Left kidney (tissue), 2 donors: ENCODE data around the gene CELA1. TPM values are rescaled to one million over a fixed set of nuclear protein-coding genes. Genes with fewer than 3 reads are reported as not detected.
A peak's percentile ranks its signal among the peaks of the same experiment; 100 is the strongest.
"Not testable (repeated sequence)": the region's sequence is repeated elsewhere in the genome, so short reads cannot be mapped to it uniquely, and the experiment has no call there.

Source experiments
- DNase-seq: peaks from one replicate; pipeline ENCODE4 v3.0.0-alpha.2; 2013
- polyA plus RNA-seq: library from polyadenylated mRNA; unstranded; fragments of 120-200 nt; gene quantifications from one replicate; pipeline ENCODE4 v1.2.1, GENCODE V29; 2013; ENCODE audit not compliant: insufficient read length

The CELA1 gene
- polyA plus RNA-seq, 1 donor: not detected

GRCh38 chr12:51342416-51342815 is 4.1 kb downstream of the CELA1 start:
- no peak for DNase-seq

- peak; percentile 72 for DNase-seq
Measured at GRCh38 chr12:51341251-51342007, 5.0 kb downstream of the CELA1 start.

- no peak for DNase-seq
Measured at GRCh38 chr12:51339750-51340149, 6.7 kb downstream of the CELA1 start.

- not testable (repeated sequence) for DNase-seq
Measured at GRCh38 chr12:51337336-51337735, 9.1 kb downstream of the CELA1 start.

- DNase-seq: no peak
Measured at GRCh38 chr12:51335931-51336330, 10.5 kb downstream of the CELA1 start.

GRCh38 chr12:51334764-51335163 is 11.7 kb downstream of the CELA1 start:
- no peak for DNase-seq

- no peak for DNase-seq
Measured at GRCh38 chr12:51333536-51333935, 12.9 kb downstream of the CELA1 start.

- DNase-seq: no peak
Measured at GRCh38 chr12:51330186-51330585, 16.3 kb downstream of the CELA1 start.

GRCh38 chr12:51329742-51330141 is 16.7 kb downstream of the CELA1 start:
- DNase-seq: no peak

- DNase-seq: no peak
Measured at GRCh38 chr12:51328587-51328986, 17.9 kb downstream of the CELA1 start.

- no peak for DNase-seq
Measured at GRCh38 chr12:51326698-51327439, 19.6 kb downstream of the CELA1 start.

- no peak for DNase-seq
Measured at GRCh38 chr12:51324953-51325352, 21.5 kb downstream of the CELA1 start.

GRCh38 chr12:51323966-51324895 is 22.2 kb downstream of the CELA1 start, which contains the start of gene BIN2:
Gene BIN2, minus strand, starts transcription at chr12:51324174. Its CDS starts 72 bp downstream, at chr12:51324102.
- DNase-seq: no peak

- no peak for DNase-seq
Measured at GRCh38 chr12:51323317-51323960, 23.0 kb downstream of the CELA1 start.

- no peak for DNase-seq
Measured at GRCh38 chr12:51322452-51322851, 24.0 kb downstream of the CELA1 start.

- no peak for DNase-seq
Measured at GRCh38 chr12:51321882-51322281, 24.6 kb downstream of the CELA1 start.

- DNase-seq: no peak
Measured at GRCh38 chr12:51320695-51321320, 25.7 kb downstream of the CELA1 start.

- DNase-seq: no peak
Measured at GRCh38 chr12:51320311-51320694, 26.2 kb downstream of the CELA1 start.

- DNase-seq: no peak
Measured at GRCh38 chr12:51318846-51319599, 27.5 kb downstream of the CELA1 start.

- not testable (repeated sequence) for DNase-seq
Measured at GRCh38 chr12:51318057-51318806, 28.2 kb downstream of the CELA1 start.
